ENCODE data around the gene DRICH1.
"Not testable (repeated sequence)": the region's sequence is repeated elsewhere in the genome, so short reads cannot be mapped to it uniquely, and the experiment has no call there.

The DRICH1 gene

GRCh38 chr22:23649071-23649501 lies 17.0 kb upstream of the DRICH1 start:
- DNase-seq (ENCODE audit: low read depth in 3 of 3), result no peak

- not testable (repeated sequence) for DNase-seq (ENCODE audit: low read depth in 3 of 3)
Observed at GRCh38 chr22:23646526-23646925, 14.4 kb upstream of the DRICH1 start.

- not testable (repeated sequence) for DNase-seq (ENCODE audit: low read depth in 3 of 3)
Observed at GRCh38 chr22:23640206-23640605, 8.1 kb upstream of the DRICH1 start.

GRCh38 chr22:23639661-23640060 lies 7.5 kb upstream of the DRICH1 start:
- no peak for DNase-seq (ENCODE audit: low read depth in 3 of 3)

GRCh38 chr22:23638611-23639010 lies 6.5 kb upstream of the DRICH1 start:
- DNase-seq (ENCODE audit: low read depth in 3 of 3), result no peak

- DNase-seq (ENCODE audit: low read depth in 3 of 3), result not testable (repeated sequence)
Observed at GRCh38 chr22:23635291-23635690, 3.2 kb upstream of the DRICH1 start.

GRCh38 chr22:23628056-23628743 lies 3.9 kb downstream of the DRICH1 start:
- not testable (repeated sequence) for DNase-seq (ENCODE audit: low read depth in 3 of 3)

GRCh38 chr22:23627401-23628055 lies 4.6 kb downstream of the DRICH1 start:
- DNase-seq (ENCODE audit: low read depth in 3 of 3), result peak; percentile 18 to 42 (median 20)

- DNase-seq (ENCODE audit: low read depth in 3 of 3), result no peak
Observed at GRCh38 chr22:23626286-23626975, 5.7 kb downstream of the DRICH1 start.

- no peak for DNase-seq (ENCODE audit: low read depth in 3 of 3)
Observed at GRCh38 chr22:23622634-23623033, 9.5 kb downstream of the DRICH1 start.

GRCh38 chr22:23621916-23622315 lies 10.2 kb downstream of the DRICH1 start:
- DNase-seq (ENCODE audit: low read depth in 3 of 3), result not testable (repeated sequence)

- DNase-seq (ENCODE audit: low read depth in 3 of 3), result no peak
Observed at GRCh38 chr22:23621082-23621780, 10.9 kb downstream of the DRICH1 start.

- no peak for DNase-seq (ENCODE audit: low read depth in 3 of 3)
Observed at GRCh38 chr22:23613193-23613972, 18.7 kb downstream of the DRICH1 start.

- no peak for DNase-seq (ENCODE audit: low read depth in 3 of 3)
Observed at GRCh38 chr22:23609983-23610781, 21.9 kb downstream of the DRICH1 start.

- DNase-seq (ENCODE audit: low read depth in 3 of 3), result no peak
Observed at GRCh38 chr22:23608583-23608982, 23.5 kb downstream of the DRICH1 start.

- no peak for DNase-seq (ENCODE audit: low read depth in 3 of 3)
Observed at GRCh38 chr22:23606204-23607131, 25.7 kb downstream of the DRICH1 start.

- DNase-seq (ENCODE audit: low read depth in 3 of 3), result no peak
Observed at GRCh38 chr22:23604939-23605712, 27.0 kb downstream of the DRICH1 start.

GRCh38 chr22:23603266-23603665 lies 28.9 kb downstream of the DRICH1 start:
- DNase-seq (ENCODE audit: low read depth in 3 of 3), result no peak
